Breast epithelium (tissue), 4 donors: Measurements from ENCODE around the gene VAMP8. TPM values are rescaled to one million over a fixed set of nuclear protein-coding genes. Genes with fewer than 3 reads are reported as not detected.

Experiments
- DNase-seq, 2 donors: peaks; one replicate each; pipeline ENCODE4 v3.0.0-alpha.2; 2019; ENCODE audit warnings: low spot score in 2 of 2
- H3K27ac ChIP-seq, 2 donors: fragments of 200-600 bp; sonication (generic) in 1 of 2; one replicate each; pipeline ENCODE4 v1.5.1; 2016 to 2019; ENCODE audit warnings: mild to moderate bottlenecking in 1 of 2
- H3K27me3 ChIP-seq, 2 donors: fragments of 200-600 bp; sonication (generic) in 1 of 2; one replicate each; pipeline versions ENCODE4 v1.5.1 to v1.6.0; 2017 to 2019; ENCODE audit warnings: control low read depth in 1 of 2, mild to moderate bottlenecking in 1 of 2
- H3K36me3 ChIP-seq: fragments of 200-600 bp; one replicate; pipeline ENCODE4 v1.5.1; 2019
- H3K4me1 ChIP-seq, 2 donors: fragments of 200-600 bp; sonication (generic); one replicate each; pipeline ENCODE4 v1.5.1; 2016 to 2019; ENCODE audit warnings: control low read depth in 1 of 2
- H3K4me3 ChIP-seq, 3 donors: fragments of 200-600 bp; sonication (generic); 1 replicate in 2 of 3; 2 replicates in 1 of 3; pipeline ENCODE4 v1.5.1; 2016 to 2019; ENCODE audit warnings: mild to moderate bottlenecking in 3 of 3, moderate library complexity in 2 of 3
- H3K9me3 ChIP-seq, 2 donors: fragments of 200-600 bp; sonication (generic) in 1 of 2; one replicate each; pipeline ENCODE4 v1.5.1; 2016 to 2019; ENCODE audit warnings: control low read depth in 1 of 2
- POLR2A ChIP-seq: fragments of 450-650 bp; IDR thresholded peaks from one replicate; pipeline ENCODE4 v1.6.1; 2016; ENCODE audit warnings: antibody characterized with exemption, mild to moderate bottlenecking, moderate library complexity
- POLR2AphosphoS5 ChIP-seq, 3 donors: sonication (generic); formaldehyde crosslinking; IDR thresholded peaks; one replicate each; pipeline ENCODE4 v1.6.1; 2017; ENCODE audit warnings: antibody characterized with exemption in 3 of 3
- intact Hi-C: fragments of 100-400 bp; cut with DNase I; formaldehyde crosslinking; loops from one replicate; pipeline ENCODE4 v1.15.1; 2023; ENCODE audit warnings: low total_unique reads
- total RNA-seq, 3 donors: library from RNA; depleted of rRNA; stranded (reverse); fragments of >200 nt; gene quantifications; one replicate each; pipeline ENCODE4 v1.1.0, GENCODE V29; 2016
- TF ChIP-seq, protein P1 (sequence below), 3 donors: fragments of 450-650 bp; IDR thresholded peaks; one replicate each; pipeline ENCODE4 v1.5.1; 2016 to 2017; ENCODE audit warnings: antibody characterized with exemption in 3 of 3, mild to moderate bottlenecking in 3 of 3, moderate library complexity in 3 of 3

The VAMP8 gene
- 100 to 1,000 TPM in 1 of 3 donors, 10 to 100 TPM in 2; 23.2 to 127 (median 55.7) TPM for total RNA-seq

GRCh38 chr2:85577386-85578242 is at the start of gene VAMP8:
VAMP8 (plus strand) TSS chr2:85577586; CDS start chr2:85577647, 61 bp downstream.
- Histone ChIP-seq H3K4me1 (peaks cover 7 to 14% of the 10 kb centered on the region in 2 donors), H3K27ac (peak within 1 kb of the TSS; percentile 92 to 98), H3K36me3 (no peaks in the 10 kb centered on the region), H3K4me3 (peak within 1 kb of the TSS; percentile 31 to 71 (median 59)), H3K9me3 (no peaks in the 10 kb centered on the region), H3K27me3 (no peaks in the 10 kb centered on the region)
- TF ChIP-seq POLR2A (peak; percentile 28), POLR2AphosphoS5 (IDR thresholded peaks at IDR 0.05) (no peak)
- TF ChIP-seq, protein P1, sequence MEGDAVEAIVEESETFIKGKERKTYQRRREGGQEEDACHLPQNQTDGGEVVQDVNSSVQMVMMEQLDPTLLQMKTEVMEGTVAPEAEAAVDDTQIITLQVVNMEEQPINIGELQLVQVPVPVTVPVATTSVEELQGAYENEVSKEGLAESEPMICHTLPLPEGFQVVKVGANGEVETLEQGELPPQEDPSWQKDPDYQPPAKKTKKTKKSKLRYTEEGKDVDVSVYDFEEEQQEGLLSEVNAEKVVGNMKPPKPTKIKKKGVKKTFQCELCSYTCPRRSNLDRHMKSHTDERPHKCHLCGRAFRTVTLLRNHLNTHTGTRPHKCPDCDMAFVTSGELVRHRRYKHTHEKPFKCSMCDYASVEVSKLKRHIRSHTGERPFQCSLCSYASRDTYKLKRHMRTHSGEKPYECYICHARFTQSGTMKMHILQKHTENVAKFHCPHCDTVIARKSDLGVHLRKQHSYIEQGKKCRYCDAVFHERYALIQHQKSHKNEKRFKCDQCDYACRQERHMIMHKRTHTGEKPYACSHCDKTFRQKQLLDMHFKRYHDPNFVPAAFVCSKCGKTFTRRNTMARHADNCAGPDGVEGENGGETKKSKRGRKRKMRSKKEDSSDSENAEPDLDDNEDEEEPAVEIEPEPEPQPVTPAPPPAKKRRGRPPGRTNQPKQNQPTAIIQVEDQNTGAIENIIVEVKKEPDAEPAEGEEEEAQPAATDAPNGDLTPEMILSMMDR (IDR thresholded peaks at IDR 0.05) = no peak
- peak; percentile 85 to 90 for DNase-seq
- intact Hi-C loops = no loop called here

- intact Hi-C loops = no loop called here
- no peak for DNase-seq
- no peak overlapping the region for H3K4me3 ChIP-seq
- no peaks in the 10 kb centered on the region for H3K9me3 ChIP-seq
- no peaks in the 10 kb centered on the region for H3K27me3 ChIP-seq
- H3K4me1 ChIP-seq = peaks cover 0 to 7% of the 10 kb centered on the region in 2 donors
- no peak overlapping the region for H3K27ac ChIP-seq
- no peaks in the 10 kb centered on the region for H3K36me3 ChIP-seq
- no peak for TF ChIP-seq POLR2AphosphoS5 (IDR thresholded peaks at IDR 0.05)
- TF ChIP-seq, protein P1 (IDR thresholded peaks at IDR 0.05) = no peak
Measured at GRCh38 chr2:85527787-85528186, 49.6 kb upstream of the VAMP8 start.

- H3K27me3 ChIP-seq = no peaks in the 10 kb centered on the region
- intact Hi-C loops = no loop called here
- no peaks in the 10 kb centered on the region for H3K9me3 ChIP-seq
- TF ChIP-seq POLR2AphosphoS5 (IDR thresholded peaks at IDR 0.05) (no peak), POLR2A (no peak)
- TF ChIP-seq, protein P1 (IDR thresholded peaks at IDR 0.05) = no peak
- H3K4me3 ChIP-seq = no peak overlapping the region
- no peak for DNase-seq
- no peaks in the 10 kb centered on the region for H3K36me3 ChIP-seq
- H3K27ac ChIP-seq = no peak overlapping the region
- H3K4me1 ChIP-seq = peaks cover 0 to 7% of the 10 kb centered on the region in 2 donors
Measured at GRCh38 chr2:85528355-85528754, 49.0 kb upstream of the VAMP8 start.

DNA sequence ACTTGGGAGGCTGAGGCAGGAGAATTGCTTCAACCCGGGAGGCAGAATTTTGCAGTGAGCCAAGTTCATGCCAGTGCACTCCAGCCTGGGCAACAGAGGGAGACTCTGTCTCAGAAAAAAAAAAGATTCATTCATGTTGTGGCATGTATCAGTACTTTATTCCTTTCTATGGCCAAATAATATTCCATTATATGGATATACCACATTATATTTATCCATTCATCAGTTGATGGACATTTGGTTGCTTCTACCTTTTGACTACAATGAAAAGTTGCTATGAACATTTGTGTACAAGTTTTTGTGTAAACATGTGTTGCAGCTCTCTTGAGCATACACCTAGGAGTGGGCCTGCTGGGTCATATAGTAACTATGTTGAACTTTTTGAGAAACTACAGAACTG is 47.6 kb upstream of the VAMP8 start:
- H3K4me1 ChIP-seq = peaks cover 0 to 5% of the 10 kb centered on the region in 2 donors
- H3K27ac ChIP-seq = no peak overlapping the region
- TF ChIP-seq POLR2A (no peak), POLR2AphosphoS5 (IDR thresholded peaks at IDR 0.05) (no peak)
- TF ChIP-seq, protein P1 (IDR thresholded peaks at IDR 0.05) = no peak
- H3K36me3 ChIP-seq = no peaks in the 10 kb centered on the region
- H3K9me3 ChIP-seq = no peaks in the 10 kb centered on the region
- no peaks in the 10 kb centered on the region for H3K27me3 ChIP-seq
- intact Hi-C loops = loop anchor here (10.0 kb wide), 1 partner anchor 205 kb away; the partner anchor contains the start of gene TGOLN2
- no peak for DNase-seq
- H3K4me3 ChIP-seq = no peak overlapping the region

DNA sequence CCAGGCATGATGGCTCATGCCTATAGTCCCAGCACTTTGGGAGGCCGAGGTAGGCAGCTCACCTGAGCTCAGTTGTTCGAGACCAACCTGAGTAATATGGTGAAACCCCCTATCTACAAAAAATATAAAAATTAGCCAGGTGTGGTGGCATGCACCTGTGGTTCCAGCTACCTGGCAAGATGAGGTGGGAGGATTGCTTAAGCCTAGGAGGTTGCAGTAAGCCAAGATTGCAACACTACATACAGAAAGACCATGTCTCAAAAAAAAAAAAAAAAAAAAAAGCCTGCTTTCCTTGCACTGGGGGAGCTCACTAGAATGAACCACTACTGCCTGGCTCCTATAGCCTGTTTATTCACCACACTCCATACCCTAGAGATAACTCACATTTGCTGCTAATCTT is 45.8 kb upstream of the VAMP8 start:
- no peaks in the 10 kb centered on the region for H3K27me3 ChIP-seq
- intact Hi-C loops = loop anchor here (10.0 kb wide), 1 partner anchor 207 kb away; the partner anchor contains the start of gene TGOLN2
- H3K36me3 ChIP-seq = no peaks in the 10 kb centered on the region
- H3K27ac ChIP-seq = no peak overlapping the region
- TF ChIP-seq POLR2A = no peak
- no peak for TF ChIP-seq POLR2AphosphoS5 (IDR thresholded peaks at IDR 0.05)
- TF ChIP-seq, protein P1 (IDR thresholded peaks at IDR 0.05) = no peak
- no peaks in the 10 kb centered on the region for H3K4me1 ChIP-seq
- H3K9me3 ChIP-seq = no peaks in the 10 kb centered on the region
- DNase-seq = no peak
- H3K4me3 ChIP-seq = no peak overlapping the region
